OCI-LY7 (cell line): ENCODE measurements around the gene ENG.

Experiments
- CTCF ChIP-seq: fragments of 200-600 bp; sonication (generic); conservative IDR thresholded peaks from 2 replicates; pipeline ENCODE4 v1.5.1; 2014; ENCODE audit warnings: mild to moderate bottlenecking, antibody characterized with exemption, low read length, moderate library complexity, mixed read lengths
- EZH2phosphoT487 ChIP-seq: fragments of 200-600 bp; sonication (generic); IDR thresholded peaks from 2 replicates; pipeline ENCODE4 v1.6.1; 2018; ENCODE audit warnings: low read depth, borderline replicate concordance, mild to moderate bottlenecking, mixed run types, antibody characterized with exemption, low read length, moderate library complexity, mixed read lengths

GRCh38 chr9:127776924-127777289, 77.6 kb downstream of the ENG start:
- TF ChIP-seq CTCF (no peak), EZH2phosphoT487 (no peak)
